IMR-90 (cell line): Measurements from ENCODE around the gene DIP2B.

Experiments used
- CTCF ChIP-seq: conservative IDR thresholded peaks from 2 replicates; pipeline ENCODE4 v1.5.1; 2012; ENCODE audit warnings: mild to moderate bottlenecking, low read depth, low read length, improper control_type of control experiment
- ELK1 ChIP-seq: fragments of 150-350 bp; IDR thresholded peaks from 2 replicates; pipeline ENCODE4 v1.6.1; 2016; ENCODE audit warnings: low read depth, mild to moderate bottlenecking, low read length, moderate library complexity, borderline replicate concordance
- FOS ChIP-seq: fragments of 150-350 bp; IDR thresholded peaks from 2 replicates; pipeline ENCODE4 v1.6.1; 2016; ENCODE audit warnings: low read depth, low read length
- MAFK ChIP-seq: IDR thresholded peaks from 2 replicates; pipeline ENCODE4 v1.6.1; 2012; ENCODE audit warnings: low read depth, low read length, improper control_type of control experiment
- MAZ ChIP-seq: IDR thresholded peaks from 2 replicates; pipeline ENCODE4 v1.6.1; 2012; ENCODE audit warnings: low read depth, mild to moderate bottlenecking, low read length, improper control_type of control experiment, moderate library complexity, borderline replicate concordance
- MXI1 ChIP-seq: IDR thresholded peaks from 2 replicates; pipeline ENCODE4 v1.6.1; 2012; ENCODE audit warnings: low read depth, mild to moderate bottlenecking, low read length, moderate library complexity, borderline replicate concordance
- POLR2A ChIP-seq: IDR thresholded peaks from 2 replicates; pipeline ENCODE4 v1.6.1; 2012; ENCODE audit warnings: mild to moderate bottlenecking, low read depth, low read length
- RAD21 ChIP-seq: IDR thresholded peaks from 2 replicates; pipeline ENCODE4 v1.6.1; 2012; ENCODE audit warnings: low read length, improper control_type of control experiment
- SMC3 ChIP-seq: fragments of 150-350 bp; IDR thresholded peaks from 2 replicates; pipeline ENCODE4 v1.6.1; 2016; ENCODE audit warnings: low read depth, mild to moderate bottlenecking, antibody characterized with exemption, low read length, moderate library complexity
- USF2 ChIP-seq: fragments of 150-350 bp; IDR thresholded peaks from 2 replicates; pipeline ENCODE4 v1.6.1; 2017; ENCODE audit warnings: mild to moderate bottlenecking, antibody characterized with exemption, low read length, low read depth

- no peak for TF ChIP-seq POLR2A
- TF ChIP-seq CTCF: no peak
- TF ChIP-seq RAD21: no peak
- no peak for TF ChIP-seq MXI1
- no peak for TF ChIP-seq MAFK
- TF ChIP-seq USF2: no peak
- no peak for TF ChIP-seq ELK1
- no peak for TF ChIP-seq SMC3
- no peak for TF ChIP-seq FOS
- no peak for TF ChIP-seq MAZ
Measured at GRCh38 chr12:50635364-50635763, 130.6 kb downstream of the DIP2B start.
